NCI-H2196 treated with DMSO at 0.1 percent for 48 hours (cell line): ENCODE data around the gene ALOX15.
A peak's percentile ranks its signal among the peaks of the same experiment; 100 is the strongest.
"Not testable (repeated sequence)": the region's sequence is repeated elsewhere in the genome, so short reads cannot be mapped to it uniquely, and the experiment has no call there.

Experiments used
- DNase-seq: peaks from one replicate; lab custom pipeline; 2025; ENCODE audit not compliant: unreplicated experiment; lab: John Stamatoyannopoulos, UW

The ALOX15 gene

DNA sequence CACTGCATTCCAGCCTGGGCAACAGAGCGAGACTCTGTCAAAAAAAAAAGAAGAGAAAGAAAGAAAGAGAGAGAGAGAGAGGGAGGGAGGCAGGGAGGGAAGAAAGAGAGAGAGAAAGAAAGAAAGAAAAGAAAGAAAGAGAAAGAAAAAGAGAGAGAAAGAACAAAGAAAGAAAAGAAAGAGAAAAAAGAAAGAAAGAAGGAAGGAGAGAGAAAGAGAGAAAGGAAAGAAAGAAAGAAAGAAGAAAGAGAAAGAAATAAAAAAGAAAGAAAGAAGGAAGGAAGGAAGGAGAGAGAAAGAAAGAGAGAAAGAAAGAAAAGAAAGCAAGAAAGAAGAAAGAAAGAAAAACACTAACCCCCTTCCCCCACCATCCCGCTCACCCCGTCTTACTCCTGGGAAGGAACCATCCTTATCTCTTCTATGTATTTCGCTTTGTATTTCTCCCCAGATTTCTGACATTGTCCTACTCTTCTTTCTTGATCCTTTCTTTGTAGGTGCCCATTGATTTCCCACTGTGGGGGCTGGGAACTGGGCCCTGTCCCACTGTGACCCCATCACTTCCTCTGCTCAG lies 20.9 kb downstream of the ALOX15 start:
- DNase-seq = no peak

GRCh38 chr17:4617590-4618351 lies 23.7 kb downstream of the ALOX15 start:
- DNase-seq = no peak

DNA sequence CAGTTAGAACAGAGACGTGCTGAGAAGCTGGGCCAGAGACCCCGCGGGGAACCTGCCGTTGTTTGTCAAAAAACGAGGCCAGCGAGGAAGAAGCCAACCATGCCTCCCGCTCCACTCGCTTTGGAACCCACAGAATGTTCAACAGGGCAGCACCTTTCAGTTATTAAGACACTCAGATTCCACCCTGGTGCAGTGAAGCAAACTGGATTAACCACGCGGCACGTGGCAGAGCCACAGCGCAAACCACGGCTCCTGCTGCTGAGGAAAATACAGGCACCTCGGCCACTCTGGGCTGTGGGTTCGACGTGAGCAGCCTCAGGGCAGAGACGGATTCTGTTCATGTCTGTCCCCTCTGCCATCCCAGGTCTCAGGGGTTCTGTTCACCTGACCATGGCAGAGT lies 24.4 kb downstream of the ALOX15 start:
- no peak for DNase-seq

DNA sequence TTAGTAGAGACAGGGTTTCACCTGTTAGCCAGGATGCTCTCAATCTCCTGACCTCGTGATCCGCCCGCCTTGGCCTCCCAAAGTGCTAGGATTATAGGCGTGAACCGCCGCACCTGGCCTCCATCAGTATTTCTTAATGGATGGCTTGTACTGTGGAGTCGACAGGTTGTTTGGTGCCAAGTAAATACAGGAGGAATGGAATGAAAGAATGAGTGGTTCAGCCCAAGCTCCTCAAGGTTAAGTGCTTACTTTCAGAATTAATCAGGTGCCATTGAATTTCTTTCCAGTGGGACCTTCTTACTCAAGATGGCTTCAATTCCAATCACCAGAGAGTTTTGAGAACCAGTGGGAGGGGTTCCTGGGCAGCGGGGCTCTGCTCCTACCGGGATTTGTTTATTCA lies 25.0 kb downstream of the ALOX15 start:
- no peak for DNase-seq

DNA sequence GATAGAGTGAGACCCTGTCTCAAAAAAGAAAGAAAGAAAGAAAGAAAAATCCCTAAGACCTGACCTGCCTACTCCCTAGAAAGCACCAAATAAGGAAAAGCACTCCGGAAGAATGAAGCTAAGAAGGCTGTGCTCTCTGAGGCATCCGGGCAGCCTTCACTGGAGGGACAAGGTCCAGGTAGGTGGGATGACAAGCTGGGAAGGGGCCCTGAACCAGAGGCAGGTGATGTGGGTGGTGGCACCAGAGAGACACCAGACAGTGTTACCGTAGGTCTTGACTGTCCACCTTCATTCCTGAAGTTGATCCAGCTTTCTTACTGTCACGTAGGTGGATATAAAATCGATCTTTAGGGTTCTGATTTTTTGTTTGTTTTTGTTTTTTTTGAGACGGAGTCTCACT lies 30.8 kb downstream of the ALOX15 start:
- DNase-seq = no peak

GRCh38 chr17:4610162-4610561 lies 31.3 kb downstream of the ALOX15 start:
- no peak for DNase-seq

DNA sequence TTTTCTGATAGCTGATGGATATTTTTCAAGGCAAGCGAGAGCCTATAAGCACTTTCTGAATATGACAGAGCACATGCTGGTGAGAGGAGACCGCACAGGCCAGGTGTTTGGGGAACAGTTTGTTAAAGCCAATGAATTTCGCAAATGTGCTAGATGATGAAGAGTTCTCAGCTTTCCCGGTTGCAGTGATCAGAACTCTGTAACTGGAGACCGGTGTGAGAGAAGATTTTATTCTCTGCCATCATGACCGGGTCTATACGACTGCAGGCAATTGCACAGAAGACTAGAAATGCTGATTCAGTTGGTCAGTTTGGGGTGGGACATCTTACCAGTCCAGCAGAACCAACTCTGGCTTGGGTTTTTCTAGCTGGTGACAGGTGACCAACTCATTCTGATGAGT lies 31.7 kb downstream of the ALOX15 start:
- DNase-seq = no peak

DNA sequence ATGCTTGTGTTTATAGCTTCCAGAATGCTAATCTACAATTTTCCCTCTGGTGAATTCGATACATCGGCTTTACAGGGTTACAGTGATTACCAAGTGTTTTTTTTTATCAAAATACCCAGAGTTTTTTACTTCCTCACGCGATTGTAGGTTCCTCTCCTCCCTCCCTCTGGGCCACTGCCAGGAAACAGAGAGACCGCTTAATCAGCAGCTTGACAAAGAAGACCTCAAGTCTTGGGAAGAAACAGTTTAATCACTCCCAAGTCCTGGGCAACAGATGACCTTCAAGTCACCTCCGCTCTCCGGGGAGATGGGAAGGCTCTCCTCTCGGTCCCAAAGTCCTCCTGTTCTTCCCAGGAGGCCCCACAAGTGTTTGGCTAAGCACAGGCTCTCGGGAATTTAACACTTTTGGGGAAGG lies 33.7 kb downstream of the ALOX15 start:
- DNase-seq = no peak

DNA sequence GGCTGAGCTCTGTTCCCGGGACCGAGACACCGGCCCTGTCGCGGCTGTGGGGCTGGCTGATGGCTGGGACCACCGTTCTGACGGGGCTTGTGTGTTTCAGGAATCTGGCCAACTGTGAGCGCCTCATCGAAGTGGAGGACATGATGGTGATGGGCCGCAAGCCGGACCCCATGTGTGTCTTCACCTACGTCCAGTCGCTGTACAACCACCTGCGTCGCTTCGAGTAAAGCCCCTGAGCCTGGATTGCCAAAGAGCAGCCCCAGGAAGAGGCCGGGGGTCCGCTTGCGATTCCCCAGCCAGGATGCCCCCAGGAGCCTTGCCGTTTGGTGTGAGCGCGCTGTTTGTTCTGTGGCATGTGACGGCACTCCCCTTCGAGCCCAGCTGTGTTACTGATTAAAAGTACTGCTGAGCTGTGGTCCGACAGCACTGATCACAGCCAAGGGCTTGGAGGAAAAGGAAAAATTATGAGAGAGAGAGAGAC lies 34.2 kb downstream of the ALOX15 start:
- DNase-seq = no peak

- DNase-seq = no peak
Observed at GRCh38 chr17:4605826-4606225, 35.7 kb downstream of the ALOX15 start.

GRCh38 chr17:4604736-4605135 lies 36.7 kb downstream of the ALOX15 start:
- DNase-seq = not testable (repeated sequence)

DNA sequence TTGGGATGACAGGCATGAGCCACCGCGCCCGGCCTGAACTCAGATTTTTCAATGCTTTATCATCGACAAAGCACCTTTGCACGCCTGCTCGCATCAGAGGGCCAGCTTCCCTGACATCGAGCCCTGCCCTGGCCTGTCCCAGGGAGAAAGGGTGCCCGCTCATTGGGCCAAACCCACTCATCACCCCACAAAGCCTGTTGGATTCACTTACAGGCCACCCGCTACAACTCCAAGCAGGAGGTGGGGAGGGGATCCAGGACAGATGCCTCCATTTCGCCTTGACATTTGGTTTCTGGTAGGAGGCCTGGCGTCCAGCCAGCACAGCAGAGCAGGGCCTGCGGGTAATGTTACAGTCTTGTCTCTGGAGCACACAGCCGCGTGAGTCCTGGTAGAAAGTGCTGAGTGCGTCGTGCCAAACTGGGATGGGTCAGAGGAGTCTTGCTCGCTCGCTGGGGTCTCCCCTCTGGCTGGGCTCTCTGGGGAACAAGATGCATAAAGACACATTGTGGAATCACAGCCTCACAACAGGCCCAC lies 37.3 kb downstream of the ALOX15 start:
- DNase-seq = peak; percentile 31

DNA sequence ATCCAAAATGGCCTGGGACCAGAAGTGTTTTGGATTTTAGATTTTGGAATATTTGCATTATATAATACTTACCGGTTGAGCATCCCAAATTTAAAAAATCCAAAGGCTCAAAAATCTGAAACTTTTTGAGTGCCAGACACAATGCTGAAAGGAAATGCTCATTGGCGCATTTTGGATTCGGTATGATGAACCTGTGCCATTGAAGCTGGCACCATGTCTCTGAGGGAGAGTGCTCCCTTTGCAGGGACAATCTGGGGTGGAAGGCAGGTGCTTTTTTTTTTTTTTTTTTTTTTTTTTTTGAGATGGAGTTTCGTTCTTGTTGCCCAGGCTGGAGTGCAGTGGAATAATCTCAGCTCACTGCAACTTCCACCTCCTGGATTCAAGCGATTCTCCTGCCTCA lies 39.4 kb downstream of the ALOX15 start:
- DNase-seq = no peak

GRCh38 chr17:4601326-4601725 lies 40.2 kb downstream of the ALOX15 start:
- DNase-seq = no peak

DNA sequence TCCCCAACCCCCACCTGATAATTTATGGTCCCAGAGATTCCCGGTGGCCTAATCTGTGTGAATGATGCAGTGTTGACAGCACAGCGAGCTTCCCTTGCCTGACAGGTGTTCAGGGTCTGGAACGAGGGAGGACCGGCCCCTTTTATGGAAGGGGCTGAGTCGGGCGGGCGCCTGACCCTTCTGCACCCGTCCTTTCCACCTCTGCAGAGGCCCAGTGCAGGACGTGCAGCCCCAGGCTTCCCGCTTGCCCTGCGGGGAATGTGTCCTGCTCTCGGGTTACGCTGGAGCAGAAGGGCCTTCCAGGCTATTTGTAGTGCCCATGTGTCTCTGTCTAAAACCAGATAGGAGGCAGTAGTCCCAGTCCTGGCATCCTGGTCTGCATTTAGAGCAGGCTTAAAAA lies 40.9 kb downstream of the ALOX15 start:
- DNase-seq = no peak

DNA sequence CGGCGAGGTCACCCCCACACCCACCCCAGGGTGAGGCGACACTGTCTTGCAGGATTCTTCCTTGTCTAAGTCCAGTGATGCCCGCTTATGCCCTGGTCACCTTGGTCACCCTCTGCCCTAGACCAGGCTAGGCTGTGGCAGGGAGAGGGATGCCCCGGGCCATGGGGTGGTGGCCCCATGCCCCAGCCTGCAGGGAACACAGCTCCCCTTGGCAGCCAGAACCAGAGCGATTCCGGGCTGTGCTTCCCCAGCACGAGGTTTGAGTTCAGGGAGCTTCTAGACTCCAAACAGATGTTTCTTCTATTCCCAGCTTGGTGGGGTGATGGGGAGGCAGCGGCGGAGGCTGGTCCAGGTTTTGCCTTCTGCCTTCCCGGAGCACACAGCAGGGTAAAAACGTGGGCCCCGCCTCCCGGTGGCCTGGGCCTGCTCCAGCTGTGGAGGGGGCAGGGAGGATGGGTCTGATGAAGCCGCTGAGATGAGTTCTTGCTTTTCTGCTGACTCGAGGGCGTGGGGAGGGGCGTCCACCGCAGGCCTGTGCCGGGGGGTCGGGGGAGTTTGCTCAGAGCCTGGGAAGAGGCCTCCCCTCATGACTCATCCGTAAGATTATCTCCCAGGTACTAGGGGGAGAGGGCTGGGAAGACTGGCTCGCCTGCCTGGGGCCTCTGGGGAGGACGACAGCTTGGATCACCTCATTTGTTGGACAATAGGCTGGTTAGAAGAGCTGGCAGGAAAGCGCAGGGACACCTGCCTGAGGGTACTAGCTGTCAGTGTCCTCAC lies 41.8 kb downstream of the ALOX15 start:
- DNase-seq = no peak

DNA sequence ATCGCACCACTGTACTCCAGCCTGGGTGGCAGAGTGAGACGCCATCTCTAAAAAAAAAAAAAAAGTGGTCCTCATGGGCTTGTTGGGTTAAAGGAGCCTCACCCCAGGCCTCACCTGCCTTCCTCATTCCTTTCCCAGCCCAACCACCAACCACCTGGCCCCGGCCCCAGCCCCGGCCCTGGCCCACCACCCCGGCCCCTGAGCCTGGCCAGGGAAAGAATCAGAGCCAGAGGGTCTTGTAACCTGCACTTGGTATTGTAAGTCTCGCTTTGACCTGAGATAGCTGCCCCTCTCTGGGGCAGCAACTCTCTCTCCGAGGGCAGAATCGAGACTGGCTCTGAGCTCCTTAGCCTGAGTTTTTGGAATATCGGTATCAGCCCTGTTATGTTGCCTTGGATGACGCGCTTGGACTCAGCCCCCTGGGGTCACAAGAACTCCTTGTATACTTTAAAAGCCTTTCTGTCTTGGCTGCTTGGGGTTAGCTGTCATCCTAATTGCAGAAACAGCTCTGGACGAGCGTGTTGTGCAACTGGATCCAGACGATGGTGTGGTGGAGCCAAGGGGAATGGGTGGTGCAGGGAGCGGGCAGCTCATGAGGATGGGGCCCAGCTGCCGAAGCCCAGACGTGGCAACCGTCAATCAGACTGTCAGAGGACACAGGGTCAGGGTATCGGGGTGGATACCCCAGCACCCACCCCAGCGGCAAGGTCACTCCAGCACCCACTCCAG lies 42.5 kb downstream of the ALOX15 start:
- no peak for DNase-seq

DNA sequence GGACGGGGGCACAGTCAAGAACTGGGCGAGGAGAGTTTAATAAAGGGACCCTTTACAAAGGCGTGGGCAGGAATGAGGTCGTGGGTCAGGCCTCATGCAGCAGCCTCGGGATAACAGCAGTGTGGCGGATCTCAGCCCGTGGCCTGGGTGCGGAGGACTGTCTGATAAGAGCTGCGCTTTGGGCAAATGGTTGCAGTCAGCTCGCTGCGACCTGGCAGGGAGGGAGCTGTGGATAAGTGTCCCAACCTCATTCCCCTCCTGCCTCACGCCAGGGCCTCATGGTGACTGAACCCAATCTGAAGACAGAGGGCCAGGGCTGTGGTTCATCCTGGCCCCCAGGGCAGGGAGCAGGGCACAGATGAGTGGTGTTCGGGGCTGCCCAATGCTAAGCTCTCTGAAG lies 43.5 kb downstream of the ALOX15 start:
- DNase-seq = no peak

DNA sequence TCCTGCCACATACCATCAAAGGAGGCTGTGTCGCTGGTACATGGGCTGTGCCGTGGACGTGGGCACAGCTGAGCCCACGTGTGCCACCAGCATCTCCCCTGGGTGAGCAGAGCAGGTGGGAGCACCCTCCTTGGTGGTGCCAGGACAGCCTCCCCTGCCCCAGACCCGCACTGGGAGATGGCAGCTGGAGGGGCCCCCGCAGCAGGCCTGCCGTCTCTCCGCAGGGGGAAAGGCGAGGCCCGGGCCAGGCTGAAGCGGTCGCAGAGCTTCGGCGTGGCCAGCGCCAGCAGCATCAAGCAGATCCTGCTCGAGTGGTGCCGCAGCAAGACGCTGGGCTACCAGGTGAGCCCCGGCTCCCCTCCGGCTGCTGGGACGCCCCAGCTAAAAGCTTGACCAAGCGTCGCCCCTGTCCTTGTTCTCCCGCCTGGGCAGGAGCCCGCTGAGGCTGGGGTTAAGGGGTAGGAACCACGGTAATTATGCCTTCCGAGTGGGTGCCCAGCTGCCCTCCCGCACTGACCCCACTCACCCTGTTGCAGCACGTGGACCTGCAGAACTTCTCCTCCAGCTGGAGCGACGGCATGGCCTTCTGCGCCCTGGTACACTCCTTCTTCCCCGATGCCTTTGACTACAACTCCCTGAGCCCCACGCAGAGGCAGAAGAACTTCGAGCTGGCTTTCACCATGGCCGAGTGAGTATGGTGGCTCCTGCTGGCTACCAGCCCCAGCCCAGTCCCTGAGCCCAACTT lies 44.7 kb downstream of the ALOX15 start:
- no peak for DNase-seq

DNA sequence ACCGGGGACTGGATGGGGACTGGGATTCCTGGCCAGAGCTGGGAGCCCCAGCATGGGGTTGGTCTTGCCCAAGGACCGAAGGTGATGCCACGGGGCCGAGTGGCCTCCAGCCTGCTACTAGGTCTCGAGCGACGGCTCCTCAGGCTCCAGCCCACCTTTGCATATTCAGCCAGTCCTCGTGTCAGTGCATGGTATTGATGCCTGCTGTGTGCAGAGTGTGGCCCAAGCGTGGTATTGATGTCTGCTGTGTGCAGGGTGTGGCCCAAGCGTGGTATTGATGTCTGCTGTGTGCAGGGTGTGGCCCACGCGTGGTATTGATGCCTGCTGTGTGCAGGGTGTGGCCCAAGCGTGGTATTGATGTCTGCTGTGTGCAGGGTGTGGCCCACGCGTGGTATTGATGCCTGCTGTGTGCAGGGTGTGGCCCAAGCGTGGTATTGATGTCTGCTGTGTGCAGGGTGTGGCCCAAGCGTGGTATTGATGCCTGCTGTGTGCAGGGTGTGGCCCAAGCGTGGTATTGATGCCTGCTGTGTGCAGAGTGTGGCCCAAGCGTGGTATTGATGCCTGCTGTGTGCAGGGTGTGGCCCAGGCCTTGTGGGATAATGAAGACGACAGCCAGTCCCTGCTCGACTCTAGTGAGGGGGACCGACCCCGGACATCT lies 45.7 kb downstream of the ALOX15 start:
- DNase-seq = not testable (repeated sequence)
